Activated CD4-positive, alpha-beta memory T cell treated with anti-CD3 and anti-CD28 coated beads for 36 hours (primary cell): ENCODE data around the gene ATP1A2. TPM values are rescaled to one million over a fixed set of nuclear protein-coding genes. Genes with fewer than 3 reads are reported as not detected.

Experiments
- CTCF ChIA-PET: fragments of 350-600 bp; sonication (Branson Sonifier 250); formaldehyde crosslinking; loops from one replicate; lab custom pipeline; 2021; ENCODE audit warnings: antibody characterized with exemption, inconsistent platforms; lab: Charles Lee
- POLR2A ChIA-PET: fragments of 350-600 bp; sonication (Branson Sonifier 250); formaldehyde crosslinking; loops from one replicate; lab custom pipeline; 2021; ENCODE audit warnings: antibody characterized with exemption; lab: Charles Lee
- DNase-seq: peaks from one replicate; pipeline ENCODE4 v3.0.0-alpha.2; 2020
- H3K27ac Mint-ChIP-seq: one replicate; pipeline ENCODE4 v1.8.0; 2021; ENCODE audit warnings: mixed read lengths
- H3K27me3 Mint-ChIP-seq: one replicate; pipeline ENCODE4 v1.8.0; 2021; ENCODE audit warnings: mixed read lengths
- H3K36me3 Mint-ChIP-seq: one replicate; pipeline ENCODE4 v1.8.0; 2021; ENCODE audit warnings: mixed read lengths
- H3K4me1 Mint-ChIP-seq: one replicate; pipeline ENCODE4 v1.8.0; 2021; ENCODE audit warnings: low read depth, mixed read lengths
- H3K4me3 Mint-ChIP-seq: one replicate; pipeline ENCODE4 v1.8.0; 2021; ENCODE audit warnings: mild to moderate bottlenecking, mixed read lengths
- H3K9me3 Mint-ChIP-seq: one replicate; pipeline ENCODE4 v1.8.0; 2021; ENCODE audit warnings: mixed read lengths
- intact Hi-C: fragments of 100-400 bp; cut with micrococcal nuclease; formaldehyde crosslinking; loops from one replicate; pipeline ENCODE4 v1.15.1; 2023
- total RNA-seq, 2 experiments: library from RNA; stranded (reverse); gene quantifications; one replicate each; pipeline ENCODE4 v1.2.3, GENCODE V29; 2021

The ATP1A2 gene
- total RNA-seq, 2 experiments from 2014 or later = not detected

GRCh38 chr1:160086456-160086892 lies 29.1 kb upstream of the ATP1A2 start:
- H3K36me3 Mint-ChIP-seq = peaks cover 5% of the 10 kb centered on the region
- CTCF ChIA-PET = interaction anchor here (0.7 to 21.5 kb wide), 18 partner anchors 9 to 291 kb away, joined by 3 to 615 read pairs (median 4); partner anchors contain the start of genes IGSF8, KCNJ10 and PIGM
- no peaks in the 10 kb centered on the region for H3K9me3 Mint-ChIP-seq
- POLR2A ChIA-PET = interaction anchor here (0.8 kb wide), 1 partner anchor 9 kb away, joined by 3 read pairs; no protein-coding TSS in a partner anchor
- H3K27ac Mint-ChIP-seq = no peak overlapping the region
- intact Hi-C loops = no loop called here
- peaks cover 16% of the 10 kb centered on the region for H3K27me3 Mint-ChIP-seq
- peaks cover 12% of the 10 kb centered on the region for H3K4me1 Mint-ChIP-seq
- no peak overlapping the region for H3K4me3 Mint-ChIP-seq
- DNase-seq = no peak

GRCh38 chr1:160087118-160087662 lies 28.4 kb upstream of the ATP1A2 start:
- Mint-ChIP-seq H3K36me3 (peaks cover 7% of the 10 kb centered on the region), H3K4me3 (no peak overlapping the region), H3K27ac (no peak overlapping the region), H3K4me1 (peaks cover 12% of the 10 kb centered on the region), H3K27me3 (peaks cover 11% of the 10 kb centered on the region), H3K9me3 (no peaks in the 10 kb centered on the region)
- ChIA-PET CTCF (interaction anchor here (0.8 to 21.5 kb wide), 13 partner anchors 9 to 290 kb away, joined by 3 to 615 read pairs (median 5); partner anchors contain the start of genes IGSF8 and KCNJ10), POLR2A (interaction anchor here (0.8 kb wide), 1 partner anchor 8 kb away, joined by 3 read pairs; no protein-coding TSS in a partner anchor)
- intact Hi-C loops = no loop called here
- DNase-seq = no peak

GRCh38 chr1:160089883-160090282 lies 25.7 kb upstream of the ATP1A2 start:
- H3K36me3 Mint-ChIP-seq = peaks cover 7% of the 10 kb centered on the region
- no peak overlapping the region for H3K27ac Mint-ChIP-seq
- CTCF ChIA-PET = interaction anchor here (1.6 to 21.5 kb wide), 3 partner anchors 11 to 35 kb away, joined by 6 to 615 read pairs (median 70); partner anchors contain the start of gene KCNJ10
- no peak for DNase-seq
- POLR2A ChIA-PET = no interaction called here
- no peaks in the 10 kb centered on the region for H3K9me3 Mint-ChIP-seq
- no peak overlapping the region for H3K4me3 Mint-ChIP-seq
- H3K27me3 Mint-ChIP-seq = no peaks in the 10 kb centered on the region
- peaks cover 6% of the 10 kb centered on the region for H3K4me1 Mint-ChIP-seq
- intact Hi-C loops = no loop called here

- Mint-ChIP-seq H3K27me3 (no peaks in the 10 kb centered on the region), H3K4me1 (peaks cover under 1% of the 10 kb centered on the region), H3K36me3 (peaks cover 7% of the 10 kb centered on the region), H3K9me3 (no peaks in the 10 kb centered on the region), H3K27ac (no peak overlapping the region), H3K4me3 (no peak overlapping the region)
- intact Hi-C loops = no loop called here
- ChIA-PET POLR2A (no interaction called here), CTCF (interaction anchor here (1.6 kb wide), 1 partner anchor 12 kb away, joined by 6 read pairs; no protein-coding TSS in a partner anchor)
- no peak for DNase-seq
These were observed 24.8 kb upstream of the ATP1A2 start for GRCh38 chr1:160090760-160091159.

GRCh38 chr1:160091666-160092223 lies 23.8 kb upstream of the ATP1A2 start:
- no peak overlapping the region for H3K27ac Mint-ChIP-seq
- intact Hi-C loops = no loop called here
- H3K9me3 Mint-ChIP-seq = no peaks in the 10 kb centered on the region
- ChIA-PET POLR2A (no interaction called here), CTCF (interaction anchor here (1.6 kb wide), 1 partner anchor 13 kb away, joined by 6 read pairs; no protein-coding TSS in a partner anchor)
- H3K4me1 Mint-ChIP-seq = peaks cover 10% of the 10 kb centered on the region
- no peak for DNase-seq
- H3K36me3 Mint-ChIP-seq = peaks cover 7% of the 10 kb centered on the region
- H3K27me3 Mint-ChIP-seq = no peaks in the 10 kb centered on the region
- no peak overlapping the region for H3K4me3 Mint-ChIP-seq

GRCh38 chr1:160092366-160093068 lies 23.0 kb upstream of the ATP1A2 start:
- H3K4me1 Mint-ChIP-seq = peaks cover 18% of the 10 kb centered on the region
- intact Hi-C loops = no loop called here
- no peak overlapping the region for H3K4me3 Mint-ChIP-seq
- CTCF ChIA-PET = interaction anchor here (1.1 kb wide), 1 partner anchor 14 kb away, joined by 3 read pairs; no protein-coding TSS in a partner anchor
- peaks cover 7% of the 10 kb centered on the region for H3K36me3 Mint-ChIP-seq
- no peaks in the 10 kb centered on the region for H3K27me3 Mint-ChIP-seq
- H3K27ac Mint-ChIP-seq = no peak overlapping the region
- POLR2A ChIA-PET = no interaction called here
- no peaks in the 10 kb centered on the region for H3K9me3 Mint-ChIP-seq
- DNase-seq = no peak

- Mint-ChIP-seq H3K27me3 (no peaks in the 10 kb centered on the region), H3K4me3 (no peak overlapping the region), H3K9me3 (no peaks in the 10 kb centered on the region), H3K4me1 (peaks cover 20% of the 10 kb centered on the region), H3K27ac (no peak overlapping the region), H3K36me3 (peaks cover 7% of the 10 kb centered on the region)
- intact Hi-C loops = no loop called here
- no peak for DNase-seq
- POLR2A ChIA-PET = interaction anchor here (0.5 kb wide), 1 partner anchor 200 kb away, joined by 6 read pairs; no protein-coding TSS in a partner anchor
- CTCF ChIA-PET = interaction anchor here (1.1 to 6.7 kb wide), 2 partner anchors 9 to 15 kb away, joined by 3 to 101 read pairs; partner anchors contain the start of gene KCNJ9
These were observed 22.5 kb upstream of the ATP1A2 start for GRCh38 chr1:160093069-160093395.

- no peaks in the 10 kb centered on the region for H3K9me3 Mint-ChIP-seq
- no peak overlapping the region for H3K4me3 Mint-ChIP-seq
- peaks cover 6% of the 10 kb centered on the region for H3K36me3 Mint-ChIP-seq
- H3K27ac Mint-ChIP-seq = no peak overlapping the region
- POLR2A ChIA-PET = interaction anchor here (0.5 kb wide), 1 partner anchor 199 kb away, joined by 6 read pairs; no protein-coding TSS in a partner anchor
- CTCF ChIA-PET = interaction anchor here (1.1 to 6.7 kb wide), 3 partner anchors 9 to 16 kb away, joined by 3 to 101 read pairs (median 3); partner anchors contain the start of gene KCNJ9
- no peaks in the 10 kb centered on the region for H3K27me3 Mint-ChIP-seq
- DNase-seq = no peak
- intact Hi-C loops = no loop called here
- peaks cover 20% of the 10 kb centered on the region for H3K4me1 Mint-ChIP-seq
These were observed 21.8 kb upstream of the ATP1A2 start for GRCh38 chr1:160093624-160094290.

GRCh38 chr1:160094291-160094625 lies 21.3 kb upstream of the ATP1A2 start:
- intact Hi-C loops = no loop called here
- Mint-ChIP-seq H3K36me3 (peaks cover 3% of the 10 kb centered on the region), H3K9me3 (no peaks in the 10 kb centered on the region), H3K4me3 (no peak overlapping the region), H3K27ac (no peak overlapping the region), H3K4me1 (peaks cover 24% of the 10 kb centered on the region), H3K27me3 (no peaks in the 10 kb centered on the region)
- POLR2A ChIA-PET = no interaction called here
- CTCF ChIA-PET = interaction anchor here (1.2 to 6.7 kb wide), 2 partner anchors 10 to 15 kb away, joined by 3 to 101 read pairs; partner anchors contain the start of gene KCNJ9
- DNase-seq = no peak

GRCh38 chr1:160094806-160095205 lies 20.8 kb upstream of the ATP1A2 start:
- Mint-ChIP-seq H3K36me3 (peaks cover 3% of the 10 kb centered on the region), H3K27me3 (no peaks in the 10 kb centered on the region), H3K9me3 (no peaks in the 10 kb centered on the region), H3K4me1 (peaks cover 28% of the 10 kb centered on the region), H3K4me3 (no peak overlapping the region), H3K27ac (no peak overlapping the region)
- ChIA-PET CTCF (interaction anchor here (1.1 to 6.7 kb wide), 3 partner anchors 10 to 196 kb away, joined by 3 to 101 read pairs (median 3); partner anchors contain the start of gene KCNJ9), POLR2A (no interaction called here)
- intact Hi-C loops = loop anchor here (5.0 kb wide), 2 partner anchors 112 to 173 kb away; partner anchors contain the start of gene PEA15
- DNase-seq = no peak

GRCh38 chr1:160095382-160096105 lies 20.0 kb upstream of the ATP1A2 start:
- ChIA-PET CTCF (interaction anchor here (1.1 to 6.7 kb wide), 4 partner anchors 11 to 196 kb away, joined by 3 to 101 read pairs (median 8); partner anchors contain the start of gene KCNJ9), POLR2A (interaction anchor here (0.9 to 1.1 kb wide), 2 partner anchors 8 to 167 kb away, joined by 3 read pairs; partner anchors contain the start of gene DCAF8)
- DNase-seq = no peak
- intact Hi-C loops = loop anchor here (5.0 kb wide), 2 partner anchors 112 to 173 kb away; partner anchors contain the start of gene PEA15
- H3K36me3 Mint-ChIP-seq = peaks cover 3% of the 10 kb centered on the region
- H3K4me1 Mint-ChIP-seq = peaks cover 28% of the 10 kb centered on the region
- no peaks in the 10 kb centered on the region for H3K9me3 Mint-ChIP-seq
- H3K27me3 Mint-ChIP-seq = no peaks in the 10 kb centered on the region
- H3K27ac Mint-ChIP-seq = no peak overlapping the region
- H3K4me3 Mint-ChIP-seq = no peak overlapping the region
